IPS DF 19.7 (cell line): Measurements from ENCODE around the gene CACNA2D1.

Source experiments
- DNase-seq: peaks from one replicate; pipeline ENCODE4 v3.0.0-alpha.2; 2013; ENCODE audit warnings: low read depth, low spot score

The CACNA2D1 gene

GRCh38 chr7:82230811-82231581 is 212.6 kb downstream of the CACNA2D1 start:
- no peak for DNase-seq

- no peak for DNase-seq
Observed at GRCh38 chr7:82229164-82229563, 214.4 kb downstream of the CACNA2D1 start.

- no peak for DNase-seq
Observed at GRCh38 chr7:82226191-82226590, 217.4 kb downstream of the CACNA2D1 start.

- no peak for DNase-seq
Observed at GRCh38 chr7:82224529-82224928, 219.0 kb downstream of the CACNA2D1 start.

GRCh38 chr7:82223580-82223979 is 220.0 kb downstream of the CACNA2D1 start:
- DNase-seq, result no peak

GRCh38 chr7:82221152-82221674 is 222.4 kb downstream of the CACNA2D1 start:
- no peak for DNase-seq

- no peak for DNase-seq
Observed at GRCh38 chr7:82212466-82212865, 231.1 kb downstream of the CACNA2D1 start.

- no peak for DNase-seq
Observed at GRCh38 chr7:82211333-82211732, 232.2 kb downstream of the CACNA2D1 start.

- no peak for DNase-seq
Observed at GRCh38 chr7:82210416-82211184, 233.0 kb downstream of the CACNA2D1 start.

- no peak for DNase-seq
Observed at GRCh38 chr7:82209179-82209747, 234.3 kb downstream of the CACNA2D1 start.

- no peak for DNase-seq
Observed at GRCh38 chr7:82204694-82205093, 238.9 kb downstream of the CACNA2D1 start.

- DNase-seq, result no peak
Observed at GRCh38 chr7:82202965-82203364, 240.6 kb downstream of the CACNA2D1 start.

GRCh38 chr7:82202107-82202506 is 241.5 kb downstream of the CACNA2D1 start:
- no peak for DNase-seq

GRCh38 chr7:82200601-82201000 is 243.0 kb downstream of the CACNA2D1 start:
- DNase-seq, result no peak

GRCh38 chr7:82194016-82194643 is 249.4 kb downstream of the CACNA2D1 start:
- DNase-seq, result no peak

- no peak for DNase-seq
Observed at GRCh38 chr7:82188636-82189035, 254.9 kb downstream of the CACNA2D1 start.

GRCh38 chr7:82185443-82185842 is 258.1 kb downstream of the CACNA2D1 start:
- no peak for DNase-seq

- no peak for DNase-seq
Observed at GRCh38 chr7:82183634-82184033, 259.9 kb downstream of the CACNA2D1 start.

- peak; percentile 20 for DNase-seq
Observed at GRCh38 chr7:82179311-82179710, 264.3 kb downstream of the CACNA2D1 start.

GRCh38 chr7:82175319-82175718 is 268.3 kb downstream of the CACNA2D1 start:
- DNase-seq, result no peak

GRCh38 chr7:82173400-82174021 is 270.1 kb downstream of the CACNA2D1 start:
- DNase-seq, result no peak
